GM12875 (cell line): ENCODE measurements around the gene FLRT1.

ENCODE experiments used
- H3K4me3 ChIP-seq: one replicate; pipeline ENCODE4 v1.5.1; 2011; ENCODE audit warnings: low read depth, low read length, control low read depth
- CTCF ChIP-seq: IDR thresholded peaks from 2 replicates; pipeline ENCODE4 v1.5.1; 2011; ENCODE audit warnings: low read depth, mild to moderate bottlenecking, control low read depth, inconsistent platforms, low read length, moderate library complexity, borderline replicate concordance; ENCODE audit not compliant: insufficient read depth

Gene FLRT1

GRCh38 chr11:64072871-64073270 lies 37.1 kb downstream of the FLRT1 start:
- no peak for TF ChIP-seq CTCF
- H3K4me3 ChIP-seq: no peak overlapping the region

GRCh38 chr11:64073542-64073941 lies 37.8 kb downstream of the FLRT1 start:
- TF ChIP-seq CTCF: no peak
- H3K4me3 ChIP-seq: no peak overlapping the region

GRCh38 chr11:64074239-64074638 lies 38.5 kb downstream of the FLRT1 start:
- H3K4me3 ChIP-seq: no peak overlapping the region
- TF ChIP-seq CTCF: no peak

GRCh38 chr11:64076758-64077157 lies 41.0 kb downstream of the FLRT1 start:
- H3K4me3 ChIP-seq: no peak overlapping the region
- TF ChIP-seq CTCF: no peak

- no peak for TF ChIP-seq CTCF
- H3K4me3 ChIP-seq: no peak overlapping the region
Measured at GRCh38 chr11:64077607-64078006, 41.9 kb downstream of the FLRT1 start.

GRCh38 chr11:64078284-64078683 lies 42.6 kb downstream of the FLRT1 start:
- TF ChIP-seq CTCF: no peak
- no peak overlapping the region for H3K4me3 ChIP-seq

GRCh38 chr11:64078905-64079304 lies 43.2 kb downstream of the FLRT1 start:
- no peak overlapping the region for H3K4me3 ChIP-seq
- no peak for TF ChIP-seq CTCF
